Small intestine (tissue), 7 donors: Measurements from ENCODE around the gene TSPAN9. TPM values are rescaled to one million over a fixed set of nuclear protein-coding genes. Genes with fewer than 3 reads are reported as not detected.

ENCODE experiments used
- DNase-seq, 2 donors: peaks; one replicate each; pipeline versions ENCODE4 v3.0.0 to v3.0.0-alpha.2; 2013
- FAIRE-seq: peaks from 2 replicates; lab custom pipeline; 2012; peaks lifted over from hg19 to GRCh38; lab: Jason Lieb, UNC
- H3K27ac ChIP-seq, 3 donors: one replicate each; pipeline ENCODE4 v1.5.1; 2013; ENCODE audit warnings: low read length in 2 of 3, mild to moderate bottlenecking in 2 of 3, control low read depth in 1 of 3, inconsistent platforms in 1 of 3, low read depth in 1 of 3, moderate library complexity in 1 of 3
- H3K27me3 ChIP-seq, 3 donors: one replicate each; pipeline ENCODE4 v1.6.1; 2013; ENCODE audit warnings: low read length in 3 of 3, inconsistent platforms in 1 of 3; ENCODE audit not compliant: control insufficient read depth in 3 of 3, insufficient read depth in 3 of 3
- H3K36me3 ChIP-seq, 3 donors: one replicate each; pipeline ENCODE4 v1.6.1; 2013; ENCODE audit warnings: low read length in 3 of 3, inconsistent platforms in 1 of 3, low read depth in 1 of 3, mild to moderate bottlenecking in 1 of 3, moderate library complexity in 1 of 3; ENCODE audit not compliant: control insufficient read depth in 3 of 3, insufficient read depth in 2 of 3
- H3K4me1 ChIP-seq, 3 donors: one replicate each; pipeline ENCODE4 v1.6.1; 2013; ENCODE audit warnings: low read length in 2 of 3, inconsistent platforms in 1 of 3, low read depth in 1 of 3, mild to moderate bottlenecking in 1 of 3, moderate library complexity in 1 of 3; ENCODE audit not compliant: control insufficient read depth in 3 of 3, insufficient read depth in 2 of 3
- H3K4me3 ChIP-seq, 3 donors: one replicate each; pipeline ENCODE4 v1.5.1; 2013; ENCODE audit warnings: low read length in 3 of 3, control low read depth in 1 of 3, inconsistent platforms in 1 of 3, low read depth in 1 of 3, mild to moderate bottlenecking in 1 of 3, moderate library complexity in 1 of 3
- H3K9me3 ChIP-seq, 2 donors: one replicate each; pipeline ENCODE4 v1.6.1; 2013; ENCODE audit warnings: low read depth in 1 of 2, low read length in 1 of 2; ENCODE audit not compliant: control insufficient read depth in 2 of 2, insufficient read depth in 1 of 2
- WGBS, 3 donors: extraction: QIAGEN DNeasy Blood & Tissue Kit; methylation state at CpG; one replicate each; pipeline ENCODE4 v1.1.7; 2013; 5-methylcytosine and 5-hydroxymethylcytosine counted together
- polyA plus RNA-seq, 4 donors: library from polyadenylated mRNA; stranded (reverse) in 3 of 4; unstranded in 1 of 4; fragments of 200-250 nt in 3 of 4; fragments of 120-200 nt in 1 of 4; gene quantifications; one replicate each; pipeline versions ENCODE4 v1.2.1 to v1.2.3, GENCODE V29; 2013
- donor health status: healthy with polysubstance abuse.
- donor health status: control.
- donor health status: control.
- donor health status: Bipolar disorder and iron deficiency.
- donor health status: healthy.

The TSPAN9 gene
- polyA plus RNA-seq, 4 donors = 1.3 to 25.5 (median 12.8) TPM

DNA sequence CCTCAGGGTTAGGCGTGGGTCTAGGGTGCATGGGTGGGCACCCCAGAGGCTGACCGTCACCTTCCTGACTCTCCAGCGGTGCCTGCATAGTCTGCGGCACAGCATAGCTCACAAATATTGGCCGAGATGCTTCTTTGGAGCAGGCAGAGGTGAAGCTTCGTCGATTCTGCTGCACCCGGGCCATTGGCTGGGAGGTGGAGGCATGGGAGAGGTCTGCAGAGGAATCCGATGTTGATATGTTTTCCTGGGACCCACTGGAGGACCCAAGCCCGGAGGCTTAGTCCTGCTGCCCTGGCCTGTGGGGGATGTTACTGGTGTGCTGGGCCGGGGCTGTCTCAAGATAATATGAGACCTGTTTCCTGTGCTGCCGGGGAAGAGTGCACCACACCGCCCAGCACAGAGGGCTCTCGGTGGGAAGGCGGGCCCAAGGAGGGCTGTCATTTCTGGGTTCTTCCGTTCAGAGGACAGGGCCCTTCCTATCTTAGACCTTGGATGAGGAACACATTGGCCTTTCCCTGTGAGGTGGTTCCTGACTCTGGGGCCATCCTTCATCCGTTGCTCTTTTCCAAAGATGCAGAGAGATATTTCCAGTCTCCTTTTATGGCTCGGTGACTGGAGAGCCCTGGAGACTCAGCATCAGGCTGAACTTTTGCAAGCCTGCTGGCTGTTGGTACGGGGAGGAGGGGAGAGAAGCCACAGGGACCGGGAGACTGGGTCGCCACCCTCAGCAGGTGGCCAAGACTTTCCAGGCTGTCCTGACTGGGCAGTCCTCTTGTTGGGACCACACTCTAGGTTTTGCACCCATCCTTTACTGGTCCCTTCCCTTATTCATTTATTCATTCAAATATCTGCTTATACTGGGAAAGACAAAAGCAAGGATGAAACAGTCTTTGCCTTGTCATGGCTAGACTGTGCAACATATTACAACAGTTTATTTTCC, 143.5 kb downstream of the TSPAN9 start:
- 84 to 92% (median 84%) methylated on average over 21 of the region's 21 CpGs for WGBS, 3 donors
- H3K27me3 ChIP-seq = no peaks in the 10 kb centered on the region
- peaks cover 0 to 20% (median 0%) of the 10 kb centered on the region in 3 donors for H3K36me3 ChIP-seq
- DNase-seq (no peak), FAIRE-seq (no peak)
- H3K27ac ChIP-seq = no peak overlapping the region
- no peaks in the 10 kb centered on the region for H3K9me3 ChIP-seq
- no peak overlapping the region for H3K4me3 ChIP-seq
- no peaks in the 10 kb centered on the region for H3K4me1 ChIP-seq

DNA sequence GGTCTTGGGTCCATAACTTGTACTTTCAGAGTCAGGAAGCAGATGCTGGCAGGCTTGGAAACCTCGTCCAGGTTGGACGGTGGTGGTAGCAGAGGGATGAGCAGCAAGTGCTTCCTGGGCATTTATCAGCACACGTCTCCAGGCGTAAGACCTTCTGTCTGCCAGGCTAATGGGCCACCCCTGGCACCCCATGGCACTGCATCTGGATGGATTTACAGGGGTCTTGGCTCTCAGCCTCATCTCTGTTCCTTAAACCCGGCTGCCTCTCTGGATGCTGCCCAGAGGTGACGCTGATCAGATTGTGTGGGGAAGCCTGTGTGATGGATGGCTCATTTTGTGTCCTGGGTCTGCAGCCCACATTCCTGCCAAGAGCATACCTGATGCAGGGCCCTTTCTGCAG, 145.1 kb downstream of the TSPAN9 start:
- DNase-seq (no peak), FAIRE-seq (no peak)
- H3K27ac ChIP-seq = no peak overlapping the region
- no peaks in the 10 kb centered on the region for H3K9me3 ChIP-seq
- no peaks in the 10 kb centered on the region for H3K27me3 ChIP-seq
- WGBS, 3 donors = 87 to 93% (median 89%) methylated on average over 6 of the region's 6 CpGs
- no peak overlapping the region for H3K4me3 ChIP-seq
- peaks cover 0 to 10% (median 0%) of the 10 kb centered on the region in 3 donors for H3K36me3 ChIP-seq
- no peaks in the 10 kb centered on the region for H3K4me1 ChIP-seq

DNA sequence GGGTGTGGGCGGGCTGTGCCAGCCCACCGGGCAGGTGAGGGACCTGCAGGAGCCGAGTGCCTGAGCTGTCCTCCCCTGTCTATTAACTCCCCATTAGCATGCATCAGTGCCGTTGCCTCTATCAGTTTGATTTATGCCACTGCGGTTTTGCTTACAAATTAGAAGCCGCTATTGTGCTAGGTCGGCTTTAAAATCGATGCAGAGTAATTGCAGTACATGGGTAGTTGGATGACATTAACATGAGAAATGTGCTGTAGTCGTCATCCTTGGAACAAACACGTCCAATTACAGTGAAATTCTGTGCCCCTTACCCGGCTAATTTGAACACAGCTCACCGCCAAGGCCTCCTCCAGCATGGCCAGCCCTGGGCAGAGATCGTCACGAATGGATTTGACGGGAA, 145.8 kb downstream of the TSPAN9 start:
- DNase-seq (no peak), FAIRE-seq (no peak)
- Histone ChIP-seq H3K27me3 (no peaks in the 10 kb centered on the region), H3K27ac (no peak overlapping the region), H3K4me3 (no peak overlapping the region), H3K9me3 (no peaks in the 10 kb centered on the region), H3K36me3 (peaks cover 0 to 10% (median 0%) of the 10 kb centered on the region in 3 donors), H3K4me1 (no peaks in the 10 kb centered on the region)
- 81 to 88% (median 84%) methylated on average over 15 of the region's 15 CpGs for WGBS, 3 donors

DNA sequence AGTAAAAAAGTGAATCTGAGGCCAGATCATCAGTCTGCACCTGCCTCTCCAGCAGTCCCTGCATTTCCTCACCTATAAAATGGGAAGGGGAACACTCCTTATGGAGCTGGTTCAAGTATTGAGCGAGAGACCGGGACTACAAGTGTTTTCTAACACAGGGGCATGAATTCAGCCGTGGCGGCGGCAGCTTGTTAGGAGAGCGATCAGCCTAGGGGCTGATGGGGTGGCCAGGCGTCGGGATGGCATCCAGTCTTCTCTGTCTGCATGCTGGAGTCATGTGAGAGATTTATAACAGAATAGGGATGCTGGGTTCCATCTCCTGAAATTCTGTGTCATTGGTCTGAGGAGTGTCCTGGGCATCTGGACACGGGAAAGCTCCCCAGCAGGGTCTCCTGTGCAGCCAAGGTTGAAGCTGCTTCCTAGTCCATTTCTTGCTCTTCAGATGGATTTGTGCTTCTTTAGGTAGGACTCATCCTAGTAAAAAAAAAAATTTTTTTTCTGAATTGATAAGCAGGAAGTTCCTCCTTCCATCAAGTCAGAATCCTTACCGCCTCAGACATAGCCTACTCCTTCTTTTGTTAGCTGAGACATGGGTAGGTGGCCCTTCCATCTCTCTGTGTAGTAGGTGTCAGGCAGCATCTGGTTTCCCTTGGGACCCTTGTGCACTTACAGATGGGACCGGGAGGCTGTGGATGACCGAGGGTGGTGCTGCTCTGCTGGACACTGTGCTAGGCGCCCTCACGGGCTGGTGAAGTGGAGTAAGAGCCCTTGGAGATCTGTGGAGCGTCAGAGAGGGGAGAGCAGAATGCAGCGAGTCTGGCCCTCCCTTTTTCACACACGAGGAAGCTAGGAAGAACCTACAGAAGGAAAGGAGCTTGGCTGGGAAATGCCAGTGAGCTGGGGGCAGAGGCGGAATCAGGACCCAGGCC, 146.7 kb downstream of the TSPAN9 start:
- peaks cover 0 to 13% (median 0%) of the 10 kb centered on the region in 3 donors for H3K36me3 ChIP-seq
- no peak overlapping the region for H3K27ac ChIP-seq
- FAIRE-seq (no peak), DNase-seq (no peak)
- no peak overlapping the region for H3K4me3 ChIP-seq
- H3K27me3 ChIP-seq = no peaks in the 10 kb centered on the region
- H3K9me3 ChIP-seq = peaks cover 0 to 7% of the 10 kb centered on the region in 2 donors
- H3K4me1 ChIP-seq = no peaks in the 10 kb centered on the region
- 87 to 89% (median 88%) methylated on average over 18 of the region's 18 CpGs for WGBS, 3 donors

DNA sequence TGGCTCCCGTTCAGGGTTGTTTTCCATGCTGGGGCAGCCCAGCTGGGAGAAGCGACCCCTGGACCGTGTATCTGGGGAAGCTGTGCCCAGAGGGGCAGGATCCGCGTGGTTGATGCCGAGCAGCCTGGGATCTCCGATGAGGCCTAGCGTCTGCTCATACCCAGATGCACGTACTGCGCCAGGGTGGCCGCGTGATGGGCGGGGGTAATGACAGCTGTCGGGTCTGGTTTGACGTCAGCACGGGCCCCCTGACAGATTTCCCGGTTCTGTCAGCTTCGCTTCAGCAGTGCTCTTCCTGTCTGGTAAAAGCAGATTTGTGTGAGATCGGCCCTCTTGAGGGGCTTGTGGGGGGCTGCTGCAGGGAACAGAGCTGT, 147.3 kb downstream of the TSPAN9 start:
- Histone ChIP-seq H3K4me3 (no peak overlapping the region), H3K27me3 (no peaks in the 10 kb centered on the region), H3K36me3 (peaks cover 0 to 16% (median 0%) of the 10 kb centered on the region in 3 donors), H3K27ac (no peak overlapping the region), H3K9me3 (peaks cover 0 to 7% of the 10 kb centered on the region in 2 donors), H3K4me1 (no peaks in the 10 kb centered on the region)
- FAIRE-seq (no peak), DNase-seq (no peak)
- WGBS, 3 donors = 75 to 85% (median 85%) methylated on average over 19 of the region's 19 CpGs

DNA sequence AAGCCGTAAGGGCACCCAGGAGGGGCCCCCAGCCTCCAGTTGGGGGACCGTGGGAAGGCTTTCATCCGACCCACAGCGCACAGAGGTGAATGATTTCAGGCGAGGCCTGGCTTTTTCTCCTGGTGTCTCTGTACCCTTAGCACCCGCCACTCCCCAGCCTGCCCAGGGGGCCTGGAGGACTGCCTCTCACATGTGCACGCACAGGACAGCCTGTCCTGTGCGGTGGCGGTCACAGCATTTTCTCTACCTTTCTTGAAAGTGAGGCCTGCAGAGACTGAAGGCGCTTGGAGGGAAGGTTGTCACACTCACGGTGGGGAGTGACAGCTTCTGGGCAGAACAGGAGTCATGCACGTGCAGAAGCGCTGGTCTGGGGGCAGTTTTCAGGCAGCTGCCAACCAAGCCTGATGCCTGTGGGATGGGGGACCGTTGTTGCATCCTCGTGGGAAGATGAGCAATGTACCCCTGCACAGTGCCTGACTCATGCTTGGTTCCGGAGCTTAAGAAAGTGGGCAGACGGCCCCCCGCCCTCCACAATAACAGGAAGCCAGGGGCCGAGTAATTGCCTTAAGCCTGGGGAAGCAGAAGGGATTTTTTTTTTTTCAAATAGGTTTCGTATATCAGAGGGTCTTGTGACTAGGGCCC, 148.1 kb downstream of the TSPAN9 start:
- H3K27ac ChIP-seq = no peak overlapping the region
- no peak overlapping the region for H3K4me3 ChIP-seq
- no peaks in the 10 kb centered on the region for H3K4me1 ChIP-seq
- FAIRE-seq = no peak
- H3K36me3 ChIP-seq = peaks cover 0 to 22% (median 0%) of the 10 kb centered on the region in 3 donors
- H3K27me3 ChIP-seq = no peaks in the 10 kb centered on the region
- 78 to 88% (median 78%) methylated on average over 20 of the region's 20 CpGs for WGBS, 3 donors
- no peak for DNase-seq
- peaks cover 0 to 7% of the 10 kb centered on the region in 2 donors for H3K9me3 ChIP-seq

DNA sequence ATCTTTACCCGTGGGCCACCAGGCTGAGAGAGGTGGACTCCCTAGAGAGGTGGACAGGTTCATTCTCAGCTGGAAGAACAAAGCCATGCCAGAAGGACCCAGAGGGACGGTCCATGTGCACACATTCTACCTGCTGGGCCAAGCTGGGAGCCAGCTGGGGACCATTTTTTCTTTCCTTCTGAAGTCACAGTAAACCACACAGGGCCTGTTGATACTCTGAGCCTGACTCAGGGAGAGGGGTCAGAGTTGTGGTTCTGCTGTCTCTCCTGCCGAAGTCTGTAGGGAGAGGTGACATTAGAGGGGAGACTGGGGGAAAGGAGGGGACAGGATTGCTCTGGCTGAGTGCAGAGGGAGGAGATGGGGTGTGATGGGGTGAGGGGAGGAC, 148.6 kb downstream of the TSPAN9 start:
- Histone ChIP-seq H3K9me3 (peaks cover 0 to 7% of the 10 kb centered on the region in 2 donors), H3K4me3 (no peak overlapping the region), H3K4me1 (no peaks in the 10 kb centered on the region), H3K27me3 (no peaks in the 10 kb centered on the region), H3K27ac (no peak overlapping the region), H3K36me3 (peaks cover 0 to 26% (median 0%) of the 10 kb centered on the region in 3 donors)
- no peak for FAIRE-seq
- DNase-seq = no peak
- WGBS, 3 donors = 68 to 84% (median 78%) methylated on average over 3 of the region's 3 CpGs

DNA sequence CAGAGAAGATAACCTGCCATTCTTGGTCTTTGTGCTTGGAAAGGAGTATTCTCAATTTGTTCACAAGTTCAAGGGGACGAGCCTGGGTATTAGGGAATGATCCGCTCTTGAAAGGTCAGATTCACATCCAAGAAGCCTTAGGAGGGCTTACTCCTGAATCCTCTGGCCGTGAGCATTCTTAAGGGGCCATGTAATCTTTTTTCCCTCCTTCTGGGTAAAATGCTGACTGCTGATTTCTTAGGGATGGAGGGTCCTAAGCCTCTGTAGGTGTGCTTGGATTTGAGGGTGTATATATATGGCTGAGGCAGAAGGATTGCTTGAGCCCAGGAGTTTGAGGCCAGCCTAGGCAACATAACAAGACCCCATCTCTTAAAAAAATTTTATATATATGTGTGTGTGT, 149.1 kb downstream of the TSPAN9 start:
- 84 to 90% (median 90%) methylated on average over 3 of the region's 3 CpGs for WGBS, 3 donors
- H3K4me3 ChIP-seq = no peak overlapping the region
- no peaks in the 10 kb centered on the region for H3K27me3 ChIP-seq
- H3K4me1 ChIP-seq = no peaks in the 10 kb centered on the region
- H3K27ac ChIP-seq = no peak overlapping the region
- H3K9me3 ChIP-seq = peaks cover 0 to 7% of the 10 kb centered on the region in 2 donors
- no peak for DNase-seq
- H3K36me3 ChIP-seq = peaks cover 0 to 26% (median 0%) of the 10 kb centered on the region in 3 donors
- FAIRE-seq = no peak
